GM19099 (cell line): Measurements from ENCODE around the gene CLN6.

Experiments used
- POLR2A ChIP-seq: IDR thresholded peaks from 3 replicates; pipeline ENCODE4 v1.6.1; 2011; ENCODE audit warnings: low read depth; ENCODE audit not compliant: insufficient read length; ENCODE audit errors: extremely low read depth

The CLN6 gene

DNA sequence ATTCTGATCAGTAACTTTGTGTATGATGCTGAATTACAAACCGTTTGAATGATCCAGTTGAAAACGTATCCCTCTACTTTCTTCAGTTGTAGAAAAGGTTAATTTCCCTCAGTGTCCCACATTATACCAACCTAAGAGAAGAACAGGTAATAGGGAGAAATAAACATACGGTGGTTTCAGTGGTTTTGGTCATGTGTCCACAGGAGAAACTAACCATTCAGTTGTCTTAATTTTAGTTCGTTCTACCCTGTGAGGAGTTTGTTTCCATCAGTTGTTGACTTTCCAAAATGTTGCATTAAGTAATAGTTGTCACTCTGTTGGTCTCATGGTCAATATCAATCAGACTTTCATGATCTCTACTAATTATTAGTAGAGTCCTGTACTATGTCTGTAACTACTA lies 39.5 kb downstream of the CLN6 start:
- no peak for TF ChIP-seq POLR2A

DNA sequence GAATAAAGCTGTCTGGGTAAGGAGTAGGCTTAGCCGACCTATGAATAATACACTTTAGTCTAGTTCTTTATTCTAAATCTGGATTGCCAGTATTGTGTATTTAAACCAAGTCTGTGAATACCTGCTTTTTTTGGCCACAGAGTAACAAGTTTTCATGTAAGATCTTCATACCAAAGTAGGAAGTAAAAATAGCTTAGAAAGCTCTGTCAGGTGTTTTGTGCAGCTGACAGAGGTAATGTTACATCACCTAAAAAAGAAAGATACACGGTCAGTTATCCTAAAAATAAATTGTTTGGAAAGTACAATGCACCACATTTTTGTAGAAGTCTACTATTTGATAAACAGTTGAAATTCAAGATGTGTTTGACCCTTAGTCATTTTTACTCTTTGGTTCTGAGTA lies 40.9 kb downstream of the CLN6 start:
- TF ChIP-seq POLR2A = no peak

DNA sequence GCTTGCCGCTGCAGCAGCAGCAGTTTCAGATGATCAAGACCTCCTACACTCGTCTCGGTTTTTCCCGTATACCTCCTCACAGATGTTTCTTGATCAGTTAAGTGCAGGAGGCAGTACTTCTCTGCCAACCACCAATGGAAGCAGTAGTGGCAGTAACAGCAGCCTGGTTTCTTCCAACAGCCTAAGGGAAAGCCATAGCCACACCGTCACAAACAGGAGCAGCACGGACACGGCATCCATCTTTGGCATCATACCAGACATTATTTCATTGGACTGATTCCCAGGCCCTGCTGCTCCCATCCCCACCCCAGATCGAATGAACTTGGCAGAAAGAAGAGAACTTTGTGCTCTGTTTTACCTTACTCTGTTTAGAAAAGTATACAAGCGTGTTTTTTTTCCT lies 42.0 kb downstream of the CLN6 start:
- no peak for TF ChIP-seq POLR2A

DNA sequence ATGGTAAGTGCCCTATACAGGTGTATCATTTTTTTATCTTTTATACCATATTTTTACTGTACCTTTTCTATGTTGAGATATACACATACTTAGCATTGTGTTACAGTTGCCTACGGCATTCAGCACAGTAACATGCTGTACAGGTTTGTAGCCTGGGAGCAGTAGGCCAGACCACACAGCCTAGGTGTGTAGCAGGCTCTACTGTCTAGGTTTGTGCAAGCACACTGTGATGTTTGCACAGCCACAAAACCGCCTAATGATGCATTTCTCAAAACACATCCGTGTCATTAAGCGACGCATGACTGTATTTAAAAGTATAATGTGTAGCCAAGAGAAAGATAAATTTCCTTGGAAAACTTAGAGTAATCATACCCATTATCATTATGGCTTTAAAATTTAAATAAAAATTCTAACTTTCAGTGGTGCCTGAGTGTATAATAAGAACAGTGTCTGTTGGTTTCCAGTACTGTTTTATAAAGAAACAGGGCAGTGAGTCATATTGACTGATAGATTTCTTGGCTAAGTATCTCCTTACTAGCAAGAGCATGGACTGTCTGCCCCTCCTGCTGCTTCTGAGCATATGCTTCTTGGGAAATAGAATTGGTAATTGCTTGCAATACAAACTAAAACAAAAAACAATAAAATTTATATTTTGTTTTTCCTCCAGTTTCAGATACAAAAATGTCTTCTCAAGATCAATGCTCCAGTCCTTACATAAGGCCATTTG lies 42.7 kb downstream of the CLN6 start:
- no peak for TF ChIP-seq POLR2A

DNA sequence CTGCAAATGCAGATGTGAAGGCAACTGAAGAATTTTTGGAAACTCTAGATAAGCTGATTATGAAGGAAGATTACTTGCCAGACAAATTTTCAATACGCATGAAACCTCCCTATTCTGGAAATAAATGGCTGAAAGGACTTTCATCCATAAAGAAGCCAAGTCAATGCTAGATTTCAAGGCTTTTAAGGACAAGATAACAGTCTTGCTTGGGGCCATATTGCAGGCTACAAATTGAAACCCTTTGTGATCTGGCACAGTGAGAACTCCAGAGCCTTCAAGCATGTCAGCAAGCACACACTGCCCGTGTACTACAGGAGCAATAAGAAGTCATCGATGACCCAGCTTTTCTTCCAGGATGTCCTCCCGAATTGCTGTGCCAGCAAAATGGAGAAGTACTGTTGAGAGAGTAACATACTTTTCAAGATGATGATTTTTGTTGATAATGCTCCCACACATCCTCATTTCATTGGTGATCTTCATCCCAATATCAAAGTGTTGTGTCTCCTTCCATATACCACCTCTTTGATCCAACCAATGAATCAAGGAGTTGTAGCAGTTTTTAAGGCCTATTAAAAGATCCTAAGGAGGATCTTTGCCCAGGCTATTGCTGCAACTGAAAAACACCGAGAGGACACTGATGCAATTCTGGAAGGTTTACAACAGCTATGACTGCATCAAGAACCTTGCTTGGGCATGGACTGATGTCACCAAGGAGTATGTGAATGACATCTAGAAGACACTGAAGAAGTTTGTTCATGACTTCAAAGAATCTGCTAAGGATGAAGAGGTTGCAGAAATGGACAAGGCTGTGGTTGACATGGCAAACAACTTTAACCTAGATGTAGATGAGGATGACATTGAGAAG lies 44.7 kb downstream of the CLN6 start:
- no peak for TF ChIP-seq POLR2A

DNA sequence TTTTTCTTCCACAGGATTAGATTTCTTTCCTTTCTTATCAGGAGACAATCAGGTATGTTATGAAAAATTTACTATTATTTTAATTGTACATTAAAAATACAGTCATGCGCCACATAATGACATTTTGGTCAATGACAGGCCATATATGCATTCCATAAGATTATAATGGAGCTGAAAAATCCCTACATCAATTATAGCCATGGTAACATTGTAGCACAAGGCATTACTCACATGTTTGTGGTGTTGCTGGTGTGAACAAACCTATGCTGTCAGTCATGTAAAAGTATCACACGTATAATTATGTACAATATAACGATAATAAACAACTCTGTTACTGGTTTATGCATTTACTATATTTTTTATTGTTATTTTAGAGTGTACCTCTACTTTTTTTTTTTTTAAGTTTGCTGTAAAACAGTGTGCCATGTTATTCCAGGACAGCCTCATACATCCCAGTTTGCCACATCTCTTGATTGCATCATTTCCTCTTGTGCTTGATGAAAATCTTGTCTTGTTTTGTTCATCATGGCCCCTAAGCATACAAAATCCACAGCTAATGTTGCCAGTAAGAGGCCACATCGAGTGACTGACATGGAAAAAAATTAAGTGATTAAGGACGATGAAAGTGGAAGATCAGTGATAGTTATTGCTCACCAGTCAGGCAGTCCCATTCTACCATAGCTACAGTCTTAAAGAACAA lies 45.8 kb downstream of the CLN6 start:
- TF ChIP-seq POLR2A = no peak

DNA sequence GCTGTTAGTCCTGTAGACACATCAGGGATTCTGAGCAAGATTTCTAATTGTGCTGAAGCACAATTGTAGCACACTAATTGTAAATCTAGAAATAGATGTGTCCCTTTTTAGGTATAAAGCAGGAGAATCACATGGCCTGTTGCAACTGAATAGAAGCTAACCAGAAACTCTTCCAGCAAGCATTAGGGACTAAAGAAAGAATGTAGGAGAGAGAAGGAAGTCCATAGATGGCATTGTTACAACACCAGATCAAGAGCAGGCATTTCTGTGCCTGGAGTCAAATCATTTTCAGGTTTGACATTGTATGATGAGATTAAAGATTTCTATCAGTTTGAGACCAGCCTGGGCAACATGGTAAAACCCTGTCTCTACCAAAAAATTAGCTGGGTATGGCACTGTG lies 51.8 kb downstream of the CLN6 start:
- no peak for TF ChIP-seq POLR2A

DNA sequence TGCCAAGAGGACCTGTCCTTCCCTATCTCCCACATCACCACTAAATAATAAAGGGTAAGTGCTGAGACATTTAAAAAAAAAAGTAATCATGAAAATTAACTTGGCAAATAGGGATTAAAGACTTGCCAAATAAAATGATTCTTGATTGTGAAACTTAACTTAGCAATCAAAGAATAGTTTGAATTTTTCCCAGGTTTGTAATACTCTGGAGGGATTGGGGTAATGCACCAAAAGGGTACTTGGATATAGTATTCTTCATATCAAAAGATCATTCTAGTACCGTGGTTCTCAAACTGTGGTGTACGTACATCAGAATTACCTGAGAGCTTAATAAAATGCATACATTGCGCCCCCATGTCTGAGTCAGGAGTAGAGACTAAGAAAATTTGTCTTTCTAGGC lies 52.9 kb downstream of the CLN6 start:
- TF ChIP-seq POLR2A = no peak

DNA sequence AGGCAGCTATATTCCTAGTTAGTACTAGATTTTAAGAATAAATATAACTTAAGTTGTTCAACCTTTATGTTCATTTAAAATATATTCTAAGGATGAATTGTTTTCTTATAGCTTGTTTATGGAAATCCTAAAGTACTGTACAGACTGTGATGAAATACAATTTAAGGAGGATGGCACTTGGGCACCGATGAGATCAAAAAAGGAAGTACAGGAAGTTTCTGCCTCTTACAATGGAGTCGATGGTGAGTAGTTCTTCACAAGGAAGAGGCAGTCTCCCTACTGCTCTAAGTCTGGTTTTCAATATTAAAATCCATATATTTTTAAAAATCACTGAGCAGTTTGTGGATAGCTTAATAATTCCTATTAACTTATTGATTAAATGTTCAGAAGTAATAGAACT lies 54.0 kb downstream of the CLN6 start:
- TF ChIP-seq POLR2A = no peak

DNA sequence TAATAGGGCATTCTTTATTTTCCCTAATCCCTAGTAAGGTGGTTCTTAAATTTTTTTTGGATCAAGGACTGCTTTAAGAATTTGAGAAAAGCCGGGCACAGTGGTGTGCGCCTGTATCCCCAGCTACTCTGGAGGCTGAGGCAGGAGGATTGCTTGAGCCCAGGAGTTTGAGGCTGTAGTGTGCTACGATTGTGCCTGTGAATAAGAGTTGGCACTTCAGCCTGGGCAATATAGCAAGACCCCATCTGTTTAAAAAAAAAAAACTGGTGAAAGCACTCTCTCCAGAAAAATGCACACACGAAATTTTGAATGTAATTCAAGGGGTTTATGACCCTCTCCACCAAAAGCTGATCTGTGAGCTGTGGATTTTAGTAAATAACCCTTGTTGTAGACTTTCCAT lies 56.4 kb downstream of the CLN6 start:
- TF ChIP-seq POLR2A = no peak

DNA sequence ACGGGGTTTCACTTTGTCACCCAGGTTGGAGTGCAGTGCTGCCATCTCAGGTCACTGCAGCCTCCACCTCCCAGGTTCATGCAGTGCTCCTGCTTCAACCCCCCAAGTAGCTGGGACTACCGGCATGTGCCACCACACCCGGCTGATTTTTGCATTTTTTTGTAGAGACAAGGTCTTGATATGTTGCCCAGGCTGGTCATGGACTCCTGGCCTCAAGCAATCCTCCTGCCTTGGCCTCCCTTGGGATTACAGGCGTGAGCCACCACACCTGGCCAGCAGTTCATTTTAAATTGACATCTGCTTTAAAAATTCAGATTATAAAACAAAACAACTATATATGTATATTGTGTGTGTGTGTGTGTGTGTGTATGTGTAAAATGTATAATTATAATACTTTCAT lies 62.7 kb downstream of the CLN6 start:
- no peak for TF ChIP-seq POLR2A

DNA sequence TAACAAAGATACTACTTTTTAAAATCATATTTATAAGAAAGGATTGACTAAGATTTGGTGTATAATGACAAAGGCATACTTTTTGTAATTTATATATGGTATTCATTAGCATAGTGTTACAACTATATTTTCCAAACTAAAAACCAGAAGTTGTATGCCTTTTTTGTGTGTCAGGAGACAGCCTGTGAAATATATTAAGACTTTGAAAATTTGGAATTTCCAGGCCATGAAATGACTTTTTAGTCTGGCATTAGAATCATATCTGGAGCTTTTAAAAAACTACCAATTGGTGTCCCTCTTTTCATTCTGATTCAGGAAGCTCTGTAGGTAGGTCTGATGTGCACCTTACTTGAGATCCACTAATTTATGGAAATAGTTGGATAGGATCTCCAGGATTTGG lies 66.3 kb downstream of the CLN6 start:
- TF ChIP-seq POLR2A = no peak

DNA sequence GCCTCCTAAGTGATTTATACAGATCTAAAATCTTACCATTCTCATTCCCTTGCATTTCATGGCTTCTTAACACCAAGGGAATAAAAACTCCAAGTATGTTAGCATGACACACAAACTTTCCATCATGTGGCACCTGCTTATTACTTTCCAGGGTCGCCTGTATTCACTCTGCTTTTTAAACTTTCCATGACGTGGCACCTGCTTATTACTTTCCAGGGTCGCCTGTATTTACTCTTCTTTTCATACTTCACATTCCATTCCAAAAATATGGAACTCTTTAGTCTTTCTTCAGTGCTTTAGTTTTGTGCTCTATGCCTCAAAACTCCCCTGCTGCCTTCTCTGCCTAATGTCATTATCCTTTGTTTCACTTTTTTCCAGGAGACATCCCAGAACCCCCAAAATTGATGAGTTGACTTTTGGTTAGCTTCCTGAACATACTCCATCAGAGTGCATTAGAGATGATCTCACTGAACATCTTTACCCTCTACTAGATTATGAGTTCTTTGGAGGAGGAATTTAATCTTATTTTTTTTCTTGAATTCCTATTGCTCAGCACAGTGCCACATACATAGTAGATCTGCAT lies 71.4 kb downstream of the CLN6 start:
- TF ChIP-seq POLR2A = no peak

DNA sequence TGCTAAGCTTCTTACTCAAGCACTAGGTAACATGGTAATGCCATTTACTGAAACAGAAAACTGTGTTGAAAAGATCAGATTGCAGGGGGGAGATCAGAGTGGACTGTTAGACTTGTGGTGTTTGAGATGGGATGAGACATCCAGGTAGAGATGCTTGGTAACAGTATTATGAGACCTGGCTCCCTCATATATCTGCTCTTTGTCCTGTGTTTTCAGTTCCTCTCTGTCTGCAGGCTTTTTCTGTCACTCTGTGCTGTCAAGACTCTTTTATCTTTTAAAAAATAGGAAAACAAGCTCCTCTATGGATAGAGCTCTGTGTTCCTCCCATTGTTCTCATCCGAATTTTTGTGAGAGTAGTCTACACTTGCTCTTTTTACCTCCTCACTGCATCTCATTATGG lies 72.5 kb downstream of the CLN6 start:
- TF ChIP-seq POLR2A = no peak
